WTC11 (cell line): ENCODE measurements around the gene CORO2B. TPM values are rescaled to one million over a fixed set of nuclear protein-coding genes. Genes with fewer than 3 reads are reported as not detected.

Experiments used
- ATAC-seq: fragments of 200-7000 bp; cut with Tn5 transposase; 2 replicates; pipeline ENCODE4 v1.10.0; 2021; ENCODE audit warnings: mild to moderate bottlenecking, moderate library complexity
- CTCF ChIA-PET: fragments of 300-600 bp; sonication (Branson Sonifier 250); formaldehyde crosslinking; loops from one replicate; lab custom pipeline; 2021; ENCODE audit warnings: antibody characterized with exemption; lab: Charles Lee
- POLR2A ChIA-PET: fragments of 350-600 bp; sonication (Branson Sonifier 250); formaldehyde crosslinking; loops from one replicate; lab custom pipeline; 2021; ENCODE audit warnings: antibody characterized with exemption; lab: Charles Lee
- DNase-seq: peaks from one replicate; pipeline ENCODE4 v3.0.0; 2021; ENCODE audit warnings: low spot score
- H3K27ac Mint-ChIP-seq: 2 replicates; pipeline ENCODE4 v1.8.0; 2021; ENCODE audit warnings: mixed read lengths
- H3K27me3 Mint-ChIP-seq: 2 replicates; pipeline ENCODE4 v1.8.0; 2021; ENCODE audit warnings: low read depth, mild to moderate bottlenecking, moderate library complexity, mixed read lengths
- H3K36me3 Mint-ChIP-seq: 2 replicates; pipeline ENCODE4 v1.8.0; 2021; ENCODE audit warnings: mixed read lengths
- H3K4me1 Mint-ChIP-seq: 2 replicates; pipeline ENCODE4 v1.8.0; 2022; ENCODE audit warnings: mixed read lengths
- H3K4me3 Mint-ChIP-seq: 2 replicates; pipeline ENCODE4 v1.8.0; 2021; ENCODE audit warnings: mild to moderate bottlenecking, moderate library complexity, mixed read lengths
- H3K9me3 Mint-ChIP-seq: 2 replicates; pipeline ENCODE4 v1.8.0; 2021; ENCODE audit warnings: mixed read lengths
- ATF2 ChIP-seq: sonication (generic); formaldehyde crosslinking; IDR thresholded peaks from 2 replicates; pipeline ENCODE4 v1.8.1; 2022; ENCODE audit warnings: low read depth, missing genetic modification reagents, borderline replicate concordance
- CREB1 ChIP-seq: sonication (generic); formaldehyde crosslinking; IDR thresholded peaks from 2 replicates; pipeline ENCODE4 v1.8.0; 2023; ENCODE audit warnings: mild to moderate bottlenecking, missing genetic modification reagents
- EMX1 ChIP-seq: fragments of 250-450 bp; sonication (Bioruptor Pico); IDR thresholded peaks from 2 replicates; pipeline ENCODE4 v1.8.0; 2021; ENCODE audit warnings: mild to moderate bottlenecking
- FOXJ3 ChIP-seq: sonication (generic); formaldehyde crosslinking; IDR thresholded peaks from 2 replicates; pipeline ENCODE4 v1.9.0; 2021; ENCODE audit warnings: missing genetic modification reagents, mild to moderate bottlenecking, borderline replicate concordance
- GABPB1 ChIP-seq: sonication (generic); formaldehyde crosslinking; IDR thresholded peaks from 2 replicates; pipeline ENCODE4 v1.8.1; 2023; ENCODE audit warnings: mild to moderate bottlenecking, missing genetic modification reagents
- IRF1 ChIP-seq: sonication (generic); formaldehyde crosslinking; IDR thresholded peaks from 2 replicates; pipeline ENCODE4 v1.8.0; 2023; ENCODE audit warnings: missing genetic modification reagents
- JUN ChIP-seq: sonication (generic); formaldehyde crosslinking; IDR thresholded peaks from 2 replicates; pipeline ENCODE4 v1.8.0; 2023; ENCODE audit warnings: mild to moderate bottlenecking, missing genetic modification reagents
- NR1H2 ChIP-seq: sonication (generic); formaldehyde crosslinking; IDR thresholded peaks from 2 replicates; pipeline ENCODE4 v1.9.0; 2021; ENCODE audit warnings: mild to moderate bottlenecking, moderate library complexity, missing genetic modification reagents
- RELA ChIP-seq: sonication (generic); formaldehyde crosslinking; IDR thresholded peaks from 2 replicates; pipeline ENCODE4 v1.8.1; 2022; ENCODE audit warnings: missing genetic modification reagents, mild to moderate bottlenecking, borderline replicate concordance
- RORB ChIP-seq: fragments of 250-450 bp; sonication (Bioruptor Pico); IDR thresholded peaks from 2 replicates; pipeline ENCODE4 v1.9.0; 2021; ENCODE audit warnings: mild to moderate bottlenecking
- SOX15 ChIP-seq: fragments of 250-450 bp; sonication (Bioruptor Pico); IDR thresholded peaks from 2 replicates; pipeline ENCODE4 v1.9.0; 2021; ENCODE audit warnings: mild to moderate bottlenecking
- SP1 ChIP-seq: sonication (generic); formaldehyde crosslinking; conservative IDR thresholded peaks from 2 replicates; pipeline ENCODE4 v1.8.1; 2022; ENCODE audit warnings: missing genetic modification reagents
- TCF7 ChIP-seq: sonication (generic); formaldehyde crosslinking; IDR thresholded peaks from 2 replicates; pipeline ENCODE4 v1.8.0; 2022; ENCODE audit warnings: mild to moderate bottlenecking, low read depth, missing genetic modification reagents, moderate library complexity
- ZNF232 ChIP-seq: sonication (generic); formaldehyde crosslinking; IDR thresholded peaks from 2 replicates; pipeline ENCODE4 v1.8.0; 2022; ENCODE audit warnings: mild to moderate bottlenecking, missing genetic modification reagents
- ZNF317 ChIP-seq: sonication (generic); formaldehyde crosslinking; IDR thresholded peaks from 2 replicates; pipeline ENCODE4 v1.8.1; 2023; ENCODE audit warnings: low read depth, mild to moderate bottlenecking, moderate library complexity, missing genetic modification reagents, borderline replicate concordance
- ZNF512 ChIP-seq: sonication (generic); formaldehyde crosslinking; IDR thresholded peaks from 2 replicates; pipeline ENCODE4 v1.8.1; 2022; ENCODE audit warnings: missing genetic modification reagents, borderline replicate concordance
- ZNF671 ChIP-seq: fragments of 250-450 bp; sonication (Bioruptor Pico); IDR thresholded peaks from 2 replicates; pipeline ENCODE4 v1.8.0; 2021; ENCODE audit warnings: mild to moderate bottlenecking
- total RNA-seq: library from RNA; stranded (reverse); gene quantifications from 3 replicates; pipeline ENCODE4 v1.2.3, GENCODE V29; 2021
- TF ChIP-seq, protein P1 (sequence below): sonication (generic); formaldehyde crosslinking; IDR thresholded peaks from 2 replicates; pipeline ENCODE4 v1.8.1; 2023; ENCODE audit warnings: mild to moderate bottlenecking, moderate library complexity, missing genetic modification reagents
- TF ChIP-seq, protein P2 (sequence below): sonication (generic); formaldehyde crosslinking; IDR thresholded peaks from 2 replicates; pipeline ENCODE4 v1.8.0; 2022; ENCODE audit warnings: mild to moderate bottlenecking, missing genetic modification reagents

Gene CORO2B
- total RNA-seq, 1 experiment from 2014 or later = 4.9 TPM

- no peaks in the 10 kb centered on the region for H3K9me3 Mint-ChIP-seq
- CTCF ChIA-PET = interaction anchor here (1.1 to 1.8 kb wide), 5 partner anchors 74 to 98 kb away, joined by 3 to 11 read pairs (median 5); no protein-coding TSS in a partner anchor
- TF ChIP-seq IRF1 (no peak), EMX1 (CRISPR knock-in tag) (no peak), RORB (CRISPR knock-in tag) (no peak), RELA (CRISPR knock-in tag) (no peak), ZNF317 (CRISPR knock-in tag) (no peak), SOX15 (no peak), TCF7 (no peak), SP1 (no peak), CREB1 (no peak), GABPB1 (no peak), FOXJ3 (CRISPR knock-in tag) (no peak), ZNF232 (CRISPR knock-in tag) (no peak), JUN (CRISPR knock-in tag) (no peak), ZNF671 (CRISPR knock-in tag) (no peak), ZNF512 (CRISPR knock-in tag) (no peak), NR1H2 (CRISPR knock-in tag) (no peak), ATF2 (no peak)
- TF ChIP-seq, protein P1, sequence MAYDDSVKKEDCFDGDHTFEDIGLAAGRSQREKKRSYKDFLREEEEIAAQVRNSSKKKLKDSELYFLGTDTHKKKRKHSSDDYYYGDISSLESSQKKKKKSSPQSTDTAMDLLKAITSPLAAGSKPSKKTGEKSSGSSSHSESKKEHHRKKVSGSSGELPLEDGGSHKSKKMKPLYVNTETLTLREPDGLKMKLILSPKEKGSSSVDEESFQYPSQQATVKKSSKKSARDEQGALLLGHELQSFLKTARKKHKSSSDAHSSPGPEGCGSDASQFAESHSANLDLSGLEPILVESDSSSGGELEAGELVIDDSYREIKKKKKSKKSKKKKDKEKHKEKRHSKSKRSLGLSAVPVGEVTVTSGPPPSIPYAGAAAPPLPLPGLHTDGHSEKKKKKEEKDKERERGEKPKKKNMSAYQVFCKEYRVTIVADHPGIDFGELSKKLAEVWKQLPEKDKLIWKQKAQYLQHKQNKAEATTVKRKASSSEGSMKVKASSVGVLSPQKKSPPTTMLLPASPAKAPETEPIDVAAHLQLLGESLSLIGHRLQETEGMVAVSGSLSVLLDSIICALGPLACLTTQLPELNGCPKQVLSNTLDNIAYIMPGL (CRISPR knock-in tag) = no peak
- TF ChIP-seq, protein P2, sequence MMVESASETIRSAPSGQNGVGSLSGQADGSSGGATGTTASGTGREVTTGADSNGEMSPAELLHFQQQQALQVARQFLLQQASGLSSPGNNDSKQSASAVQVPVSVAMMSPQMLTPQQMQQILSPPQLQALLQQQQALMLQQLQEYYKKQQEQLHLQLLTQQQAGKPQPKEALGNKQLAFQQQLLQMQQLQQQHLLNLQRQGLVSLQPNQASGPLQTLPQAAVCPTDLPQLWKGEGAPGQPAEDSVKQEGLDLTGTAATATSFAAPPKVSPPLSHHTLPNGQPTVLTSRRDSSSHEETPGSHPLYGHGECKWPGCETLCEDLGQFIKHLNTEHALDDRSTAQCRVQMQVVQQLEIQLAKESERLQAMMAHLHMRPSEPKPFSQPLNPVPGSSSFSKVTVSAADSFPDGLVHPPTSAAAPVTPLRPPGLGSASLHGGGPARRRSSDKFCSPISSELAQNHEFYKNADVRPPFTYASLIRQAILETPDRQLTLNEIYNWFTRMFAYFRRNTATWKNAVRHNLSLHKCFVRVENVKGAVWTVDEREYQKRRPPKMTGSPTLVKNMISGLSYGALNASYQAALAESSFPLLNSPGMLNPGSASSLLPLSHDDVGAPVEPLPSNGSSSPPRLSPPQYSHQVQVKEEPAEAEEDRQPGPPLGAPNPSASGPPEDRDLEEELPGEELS (CRISPR knock-in tag) = no peak
- TF ChIP-seq, all 79 proteins: peak for 0
- H3K36me3 Mint-ChIP-seq = no peaks in the 10 kb centered on the region
- H3K27ac Mint-ChIP-seq = no peak overlapping the region
- peaks cover 51% of the 10 kb centered on the region for H3K27me3 Mint-ChIP-seq
- no peak for DNase-seq
- POLR2A ChIA-PET = interaction anchor here (0.7 kb wide), 1 partner anchor 15 kb away, joined by 3 read pairs; no protein-coding TSS in a partner anchor
- peaks cover 61% of the 10 kb centered on the region for H3K4me1 Mint-ChIP-seq
- ATAC-seq = no peak
- no peak overlapping the region for H3K4me3 Mint-ChIP-seq
Observed at GRCh38 chr15:68576235-68576892, 2.4 kb upstream of the CORO2B start.
